Uterus (tissue), 4 donors: ENCODE measurements around the gene PLEKHG7. TPM values are rescaled to one million over a fixed set of nuclear protein-coding genes. Genes with fewer than 3 reads are reported as not detected.

Experiments used
- DNase-seq, 2 donors: peaks; one replicate each; pipeline ENCODE4 v3.0.0-alpha.2; 2019 to 2020
- H3K27ac ChIP-seq, 2 donors: fragments of 200-600 bp; sonication (generic); 1 replicate in 1 of 2; 2 replicates in 1 of 2; pipeline ENCODE4 v1.5.1; 2016 to 2018
- H3K27me3 ChIP-seq, 2 donors: fragments of 200-600 bp; sonication (generic); one replicate each; pipeline ENCODE4 v1.5.1; 2018 to 2019; ENCODE audit warnings: control low read depth in 1 of 2
- H3K36me3 ChIP-seq, 2 donors: fragments of 200-600 bp; sonication (generic); one replicate each; pipeline ENCODE4 v1.5.1; 2019; ENCODE audit warnings: control low read depth in 1 of 2
- H3K4me1 ChIP-seq, 2 donors: fragments of 200-600 bp; sonication (generic); one replicate each; pipeline ENCODE4 v1.5.1; 2018 to 2019; ENCODE audit warnings: control low read depth in 1 of 2
- H3K4me3 ChIP-seq, 2 donors: fragments of 200-600 bp; sonication (generic); 1 replicate in 1 of 2; 2 replicates in 1 of 2; pipeline ENCODE4 v1.5.1; 2018 to 2019; ENCODE audit warnings: mild to moderate bottlenecking in 1 of 2
- H3K9me3 ChIP-seq, 2 donors: fragments of 200-600 bp; sonication (generic); one replicate each; pipeline ENCODE4 v1.5.1; 2019; ENCODE audit warnings: control low read depth in 1 of 2
- CTCF ChIP-seq, 4 experiments: fragments of 200-600 bp in 2 of 4; fragments of 450-650 bp in 2 of 4; sonication (generic) in 2 of 4; IDR thresholded peaks; one replicate each; pipeline ENCODE4 v1.5.1; 2016 to 2019; ENCODE audit warnings: antibody characterized with exemption in 4 of 4, mild to moderate bottlenecking in 2 of 4, moderate library complexity in 1 of 4
- POLR2A ChIP-seq, 2 donors: fragments of 450-650 bp; IDR thresholded peaks; one replicate each; pipeline ENCODE4 v1.6.1; 2016; ENCODE audit warnings: antibody characterized with exemption in 2 of 2, mild to moderate bottlenecking in 1 of 2, moderate library complexity in 1 of 2
- intact Hi-C: fragments of 100-400 bp; cut with DNase I; formaldehyde crosslinking; loops from one replicate; pipeline ENCODE4 v1.15.1; 2023; ENCODE audit warnings: low total_unique reads
- total RNA-seq, 4 donors: library from RNA; depleted of rRNA in 3 of 4; stranded (reverse); fragments of >200 nt in 3 of 4; gene quantifications; one replicate each; pipeline versions ENCODE4 v1.1.0 to v1.2.4, GENCODE V29; 2014 to 2023
- donor health status: DM: yes; HTN: yes; CAD: no.

Gene PLEKHG7
- total RNA-seq, 4 donors from 2014 or later: 0.26 to 1.5 TPM; not detected in 2

- DNase-seq: no peak
- Histone ChIP-seq H3K4me3 (no peak overlapping the region), H3K27ac (no peak overlapping the region), H3K27me3 (no peaks in the 10 kb centered on the region), H3K36me3 (no peaks in the 10 kb centered on the region), H3K4me1 (no peaks in the 10 kb centered on the region), H3K9me3 (no peaks in the 10 kb centered on the region)
- no peak for TF ChIP-seq CTCF (IDR thresholded peaks at IDR 0.05)
- no peak for TF ChIP-seq POLR2A (IDR thresholded peaks at IDR 0.05)
- intact Hi-C loops: no loop called here
Observed at GRCh38 chr12:92775416-92775815, 72.6 kb downstream of the PLEKHG7 start.

GRCh38 chr12:92778525-92778924 is 75.7 kb downstream of the PLEKHG7 start:
- Histone ChIP-seq H3K27ac (peak overlapping the region in 1 of 2 donors; percentile 20), H3K36me3 (no peaks in the 10 kb centered on the region), H3K4me1 (no peaks in the 10 kb centered on the region), H3K4me3 (no peak overlapping the region), H3K27me3 (no peaks in the 10 kb centered on the region), H3K9me3 (no peaks in the 10 kb centered on the region)
- DNase-seq: no peak
- TF ChIP-seq POLR2A (IDR thresholded peaks at IDR 0.05): no peak
- TF ChIP-seq CTCF (IDR thresholded peaks at IDR 0.05): no peak
- intact Hi-C loops: no loop called here

- Histone ChIP-seq H3K36me3 (no peaks in the 10 kb centered on the region), H3K4me1 (no peaks in the 10 kb centered on the region), H3K27me3 (no peaks in the 10 kb centered on the region), H3K27ac (no peak overlapping the region), H3K4me3 (no peak overlapping the region), H3K9me3 (no peaks in the 10 kb centered on the region)
- intact Hi-C loops: no loop called here
- no peak for TF ChIP-seq POLR2A (IDR thresholded peaks at IDR 0.05)
- no peak for TF ChIP-seq CTCF (IDR thresholded peaks at IDR 0.05)
- no peak for DNase-seq
Observed at GRCh38 chr12:92779902-92780301, 77.1 kb downstream of the PLEKHG7 start.

GRCh38 chr12:92784356-92784755 is 81.6 kb downstream of the PLEKHG7 start:
- peak overlapping the region in 1 of 2 donors; percentile 64 for H3K27ac ChIP-seq
- H3K36me3 ChIP-seq: no peaks in the 10 kb centered on the region
- H3K4me1 ChIP-seq: no peaks in the 10 kb centered on the region
- H3K9me3 ChIP-seq: no peaks in the 10 kb centered on the region
- intact Hi-C loops: no loop called here
- no peak for DNase-seq
- TF ChIP-seq CTCF (IDR thresholded peaks at IDR 0.05): no peak
- no peak for TF ChIP-seq POLR2A (IDR thresholded peaks at IDR 0.05)
- no peak overlapping the region for H3K4me3 ChIP-seq
- no peaks in the 10 kb centered on the region for H3K27me3 ChIP-seq

GRCh38 chr12:92784797-92785562 is 82.2 kb downstream of the PLEKHG7 start:
- intact Hi-C loops: no loop called here

More at GRCh38 chr12:92784797-92785562, 82.2 kb downstream of the PLEKHG7 start:
- Histone ChIP-seq H3K9me3 (no peaks in the 10 kb centered on the region), H3K36me3 (no peaks in the 10 kb centered on the region), H3K4me3 (no peak overlapping the region), H3K27me3 (no peaks in the 10 kb centered on the region), H3K4me1 (no peaks in the 10 kb centered on the region), H3K27ac (peak overlapping the region; percentile 2 to 64)
- no peak for DNase-seq
- TF ChIP-seq POLR2A (IDR thresholded peaks at IDR 0.05): no peak
- peak; percentile 32 to 63 (median 58) for TF ChIP-seq CTCF (IDR thresholded peaks at IDR 0.05)
